ENCODE results near the gene SMARCD2.

DNA sequence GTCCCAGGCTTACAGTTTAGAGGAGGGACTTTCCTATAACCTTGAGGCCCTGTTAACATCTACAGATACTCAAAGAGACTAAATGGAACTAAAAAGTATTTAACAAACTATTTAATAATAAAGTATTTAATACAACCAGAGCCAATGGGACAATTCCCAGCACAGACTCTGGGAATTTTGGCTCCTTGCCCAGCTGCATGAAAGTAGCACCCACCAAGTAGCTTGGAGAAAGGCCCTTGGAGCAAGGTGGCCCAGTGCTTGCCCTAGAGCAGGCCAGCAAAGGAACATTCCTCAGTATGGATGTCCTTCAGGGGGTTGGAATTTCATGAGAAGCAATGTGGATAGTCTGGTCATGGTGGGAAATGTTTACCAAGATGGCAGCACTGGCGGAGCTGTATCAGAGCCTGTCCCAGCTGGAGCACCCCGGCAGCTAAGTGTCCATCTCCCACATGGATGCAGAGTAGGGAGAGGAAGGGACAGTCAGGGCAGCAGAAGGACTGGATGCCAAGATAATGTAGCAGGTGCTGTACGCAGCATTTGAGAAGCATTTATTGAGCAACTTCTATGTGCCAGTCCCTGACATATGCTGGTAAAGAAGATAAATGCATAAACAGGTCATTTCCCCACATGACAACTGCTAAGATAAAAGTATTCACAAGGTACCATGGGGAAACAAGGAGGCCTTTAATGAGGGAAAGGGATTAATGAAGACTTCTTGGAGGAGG, 5.2 kb upstream of the SMARCD2 start:
- no peak for TF ChIP-seq POLR2AphosphoS5 (IDR thresholded peaks at IDR 0.05; ENCODE audit: low read depth, low read length)
- TF ChIP-seq TAF1 (IDR thresholded peaks at IDR 0.05; ENCODE audit: borderline replicate concordance, insufficient read depth, low read length), result no peak
- TF ChIP-seq, protein P1, sequence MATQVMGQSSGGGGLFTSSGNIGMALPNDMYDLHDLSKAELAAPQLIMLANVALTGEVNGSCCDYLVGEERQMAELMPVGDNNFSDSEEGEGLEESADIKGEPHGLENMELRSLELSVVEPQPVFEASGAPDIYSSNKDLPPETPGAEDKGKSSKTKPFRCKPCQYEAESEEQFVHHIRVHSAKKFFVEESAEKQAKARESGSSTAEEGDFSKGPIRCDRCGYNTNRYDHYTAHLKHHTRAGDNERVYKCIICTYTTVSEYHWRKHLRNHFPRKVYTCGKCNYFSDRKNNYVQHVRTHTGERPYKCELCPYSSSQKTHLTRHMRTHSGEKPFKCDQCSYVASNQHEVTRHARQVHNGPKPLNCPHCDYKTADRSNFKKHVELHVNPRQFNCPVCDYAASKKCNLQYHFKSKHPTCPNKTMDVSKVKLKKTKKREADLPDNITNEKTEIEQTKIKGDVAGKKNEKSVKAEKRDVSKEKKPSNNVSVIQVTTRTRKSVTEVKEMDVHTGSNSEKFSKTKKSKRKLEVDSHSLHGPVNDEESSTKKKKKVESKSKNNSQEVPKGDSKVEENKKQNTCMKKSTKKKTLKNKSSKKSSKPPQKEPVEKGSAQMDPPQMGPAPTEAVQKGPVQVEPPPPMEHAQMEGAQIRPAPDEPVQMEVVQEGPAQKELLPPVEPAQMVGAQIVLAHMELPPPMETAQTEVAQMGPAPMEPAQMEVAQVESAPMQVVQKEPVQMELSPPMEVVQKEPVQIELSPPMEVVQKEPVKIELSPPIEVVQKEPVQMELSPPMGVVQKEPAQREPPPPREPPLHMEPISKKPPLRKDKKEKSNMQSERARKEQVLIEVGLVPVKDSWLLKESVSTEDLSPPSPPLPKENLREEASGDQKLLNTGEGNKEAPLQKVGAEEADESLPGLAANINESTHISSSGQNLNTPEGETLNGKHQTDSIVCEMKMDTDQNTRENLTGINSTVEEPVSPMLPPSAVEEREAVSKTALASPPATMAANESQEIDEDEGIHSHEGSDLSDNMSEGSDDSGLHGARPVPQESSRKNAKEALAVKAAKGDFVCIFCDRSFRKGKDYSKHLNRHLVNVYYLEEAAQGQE (IDR thresholded peaks at IDR 0.05; ENCODE audit: insufficient read depth in 1 of 2, low read depth in 2 of 2, low read length in 2 of 2), result no peak
- TF ChIP-seq SIN3A (IDR thresholded peaks at IDR 0.05; ENCODE audit: borderline replicate concordance, insufficient read depth, low read length), result no peak
